HEK293 (cell line): ENCODE measurements around the gene MEGF9.

Source experiments
- CTCF ChIP-seq: fragments of 450-650 bp; formaldehyde crosslinking; IDR thresholded peaks from 2 replicates; pipeline ENCODE4 v1.5.1; 2016; ENCODE audit warnings: missing biosample characterization, missing genetic modification characterization
- PATZ1 ChIP-seq: fragments of 450-650 bp; formaldehyde crosslinking; IDR thresholded peaks from 2 replicates; pipeline ENCODE4 v1.5.1; 2016; ENCODE audit warnings: missing biosample characterization, missing genetic modification characterization
- ZFP37 ChIP-seq: fragments of 450-650 bp; formaldehyde crosslinking; IDR thresholded peaks from 2 replicates; pipeline ENCODE4 v1.5.1; 2016; ENCODE audit warnings: missing biosample characterization, missing genetic modification characterization

GRCh38 chr9:120676767-120677402 lies 37.4 kb downstream of the MEGF9 start:
- TF ChIP-seq CTCF (tag by site-specific recombination) (no peak), PATZ1 (tag by site-specific recombination) (no peak), ZFP37 (no peak)
